Activated CD8-positive, alpha-beta T cell treated with anti-CD3 and anti-CD28 coated beads, Interleukin-2, amount 10 ng/mL, durations not matched to agents 7 days and 5 days (primary cell): Measurements from ENCODE around the gene QRICH2. TPM values are rescaled to one million over a fixed set of nuclear protein-coding genes. Genes with fewer than 3 reads are reported as not detected.
"Not testable (repeated sequence)": the region's sequence is repeated elsewhere in the genome, so short reads cannot be mapped to it uniquely, and the experiment has no call there.

ENCODE experiments used
- ATAC-seq: fragments of 150-1000 bp; cut with Tn5 transposase; one replicate; pipeline ENCODE4 v1.10.0; 2021; ENCODE audit warnings: moderate library complexity
- CTCF ChIA-PET: fragments of 350-600 bp; sonication (Branson Sonifier 250); formaldehyde crosslinking; loops from one replicate; lab custom pipeline; 2021; ENCODE audit warnings: antibody characterized with exemption; lab: Charles Lee
- POLR2A ChIA-PET: fragments of 350-600 bp; sonication (Branson Sonifier 250); formaldehyde crosslinking; loops from one replicate; lab custom pipeline; 2021; ENCODE audit warnings: antibody characterized with exemption; lab: Charles Lee
- DNase-seq: peaks from one replicate; pipeline ENCODE4 v3.0.0-alpha.2; 2020
- H3K27ac Mint-ChIP-seq: one replicate; pipeline ENCODE4 v1.8.0; 2021; ENCODE audit warnings: mild to moderate bottlenecking, mixed read lengths
- H3K27me3 Mint-ChIP-seq: one replicate; pipeline ENCODE4 v1.8.0; 2021; ENCODE audit warnings: low read depth, mixed read lengths
- H3K36me3 Mint-ChIP-seq: one replicate; pipeline ENCODE4 v1.8.0; 2021; ENCODE audit warnings: low read depth, mixed read lengths
- H3K4me1 Mint-ChIP-seq: one replicate; pipeline ENCODE4 v1.8.0; 2021; ENCODE audit warnings: low read depth, mixed read lengths
- H3K4me3 Mint-ChIP-seq: one replicate; pipeline ENCODE4 v1.8.0; 2021; ENCODE audit warnings: mild to moderate bottlenecking, mixed read lengths
- H3K9me3 Mint-ChIP-seq: one replicate; pipeline ENCODE4 v1.8.0; 2022; ENCODE audit warnings: mixed read lengths; ENCODE audit not compliant: insufficient read depth
- total RNA-seq, 2 experiments: library from RNA; stranded (reverse); gene quantifications; one replicate each; pipeline ENCODE4 v1.2.3, GENCODE V29; 2021

Gene QRICH2
- total RNA-seq, 2 experiments from 2014 or later, result 3.7 to 4.8 TPM

DNA sequence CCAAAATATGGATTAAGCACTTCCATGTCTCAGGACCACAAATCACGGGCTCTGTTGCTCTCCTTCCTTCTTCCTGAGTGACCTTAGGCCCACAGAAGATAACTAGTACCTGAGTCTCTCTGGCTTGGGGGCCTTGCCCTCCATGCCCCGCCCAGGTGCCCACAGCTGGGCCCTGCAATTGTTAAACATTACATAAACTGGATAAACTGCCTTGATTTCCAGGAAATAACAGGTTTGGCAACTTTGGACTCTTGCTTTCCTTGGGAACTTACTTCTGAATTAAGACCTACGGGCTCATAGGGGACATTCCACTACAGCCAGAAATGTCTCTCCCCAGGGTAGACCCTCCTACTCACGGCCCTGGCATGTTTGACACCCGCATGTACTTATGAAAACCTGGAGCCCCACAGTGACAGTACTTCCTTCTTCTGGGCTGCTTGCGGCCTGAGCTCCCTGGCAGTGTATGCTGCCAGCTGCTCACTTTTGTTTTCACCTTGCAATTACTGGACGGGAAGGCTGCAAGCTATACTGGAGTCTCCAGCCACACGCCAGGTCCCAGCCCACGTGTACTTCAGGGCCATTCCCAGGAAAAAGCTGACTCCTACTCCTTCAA is 45.2 kb downstream of the QRICH2 start:
- Mint-ChIP-seq H3K27ac (peak overlapping the region; percentile 94), H3K4me1 (peaks cover 46% of the 10 kb centered on the region), H3K4me3 (peak overlapping the region; percentile 68), H3K9me3 (peaks cover 7% of the 10 kb centered on the region), H3K27me3 (no peaks in the 10 kb centered on the region), H3K36me3 (peaks cover 28% of the 10 kb centered on the region)
- DNase-seq, result peak; percentile 58
- POLR2A ChIA-PET, result interaction anchor here (1.7 to 16.8 kb wide), 7 partner anchors 11 to 120 kb away, joined by 4 to 807 read pairs (median 58); partner anchors contain the start of genes FOXJ1 and RNF157
- ATAC-seq, result no peak
- CTCF ChIA-PET, result interaction anchor here (0.6 to 4.5 kb wide), 15 partner anchors 7 to 142 kb away, joined by 3 to 50 read pairs (median 10); partner anchors contain the start of gene RNF157

GRCh38 chr17:76261421-76262215 is 46.5 kb downstream of the QRICH2 start:
- peaks cover 21% of the 10 kb centered on the region for H3K36me3 Mint-ChIP-seq
- H3K4me3 Mint-ChIP-seq, result peak overlapping the region; percentile 15
- H3K27me3 Mint-ChIP-seq, result no peaks in the 10 kb centered on the region
- ChIA-PET POLR2A (interaction anchor here (1.1 to 16.8 kb wide), 7 partner anchors 10 to 118 kb away, joined by 5 to 807 read pairs (median 58); partner anchors contain the start of genes FOXJ1 and RNF157), CTCF (interaction anchor here (0.9 to 4.5 kb wide), 8 partner anchors 10 to 81 kb away, joined by 3 to 50 read pairs (median 7); no protein-coding TSS in a partner anchor)
- peaks cover 47% of the 10 kb centered on the region for H3K4me1 Mint-ChIP-seq
- H3K9me3 Mint-ChIP-seq, result peaks cover 10% of the 10 kb centered on the region
- DNase-seq, result peak; percentile 58
- H3K27ac Mint-ChIP-seq, result peak overlapping the region; percentile 94
- no peak for ATAC-seq

- Mint-ChIP-seq H3K4me3 (no peak overlapping the region), H3K9me3 (peaks cover 12% of the 10 kb centered on the region), H3K4me1 (peaks cover 57% of the 10 kb centered on the region), H3K36me3 (peaks cover 22% of the 10 kb centered on the region), H3K27me3 (no peaks in the 10 kb centered on the region), H3K27ac (peak overlapping the region; percentile 49)
- ChIA-PET CTCF (interaction anchor here (0.8 to 2.4 kb wide), 4 partner anchors 9 to 79 kb away, joined by 3 to 10 read pairs (median 6); no protein-coding TSS in a partner anchor), POLR2A (interaction anchor here (0.7 to 16.8 kb wide), 6 partner anchors 8 to 183 kb away, joined by 3 to 807 read pairs (median 13); partner anchors contain the start of gene RNF157)
- no peak for ATAC-seq
- DNase-seq, result no peak
These were observed 47.4 kb downstream of the QRICH2 start for GRCh38 chr17:76260669-76261068.

DNA sequence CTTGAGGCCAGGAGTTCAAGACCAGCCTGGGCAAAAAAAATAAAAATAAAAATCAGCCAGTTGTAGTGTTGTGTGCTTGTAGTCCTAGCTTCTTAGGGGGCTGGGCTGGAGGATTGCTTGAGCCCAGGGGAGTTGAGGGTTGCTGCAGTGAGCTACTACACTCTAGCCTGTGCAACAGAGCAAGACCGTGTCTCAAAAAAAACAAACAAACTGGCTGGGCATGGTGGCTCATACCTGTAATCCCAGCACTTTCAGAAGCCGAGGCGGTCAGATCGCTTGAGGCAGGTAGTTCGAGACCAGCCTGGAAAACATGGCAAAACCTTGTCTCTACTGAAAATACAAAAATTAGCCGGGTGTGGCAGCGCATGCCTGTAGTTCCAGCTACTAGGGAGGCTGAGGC is 47.9 kb downstream of the QRICH2 start:
- Mint-ChIP-seq H3K27me3 (no peaks in the 10 kb centered on the region), H3K4me3 (no peak overlapping the region), H3K27ac (no peak overlapping the region), H3K9me3 (peaks cover 16% of the 10 kb centered on the region), H3K36me3 (peaks cover 26% of the 10 kb centered on the region), H3K4me1 (peaks cover 61% of the 10 kb centered on the region)
- ChIA-PET POLR2A (interaction anchor here (0.7 to 16.5 kb wide), 5 partner anchors 9 to 183 kb away, joined by 3 to 807 read pairs (median 5); partner anchors contain the start of gene RNF157), CTCF (interaction anchor here (0.8 to 2.2 kb wide), 3 partner anchors 9 to 79 kb away, joined by 3 to 8 read pairs (median 5); no protein-coding TSS in a partner anchor)
- DNase-seq (no peak), ATAC-seq (no peak)

DNA sequence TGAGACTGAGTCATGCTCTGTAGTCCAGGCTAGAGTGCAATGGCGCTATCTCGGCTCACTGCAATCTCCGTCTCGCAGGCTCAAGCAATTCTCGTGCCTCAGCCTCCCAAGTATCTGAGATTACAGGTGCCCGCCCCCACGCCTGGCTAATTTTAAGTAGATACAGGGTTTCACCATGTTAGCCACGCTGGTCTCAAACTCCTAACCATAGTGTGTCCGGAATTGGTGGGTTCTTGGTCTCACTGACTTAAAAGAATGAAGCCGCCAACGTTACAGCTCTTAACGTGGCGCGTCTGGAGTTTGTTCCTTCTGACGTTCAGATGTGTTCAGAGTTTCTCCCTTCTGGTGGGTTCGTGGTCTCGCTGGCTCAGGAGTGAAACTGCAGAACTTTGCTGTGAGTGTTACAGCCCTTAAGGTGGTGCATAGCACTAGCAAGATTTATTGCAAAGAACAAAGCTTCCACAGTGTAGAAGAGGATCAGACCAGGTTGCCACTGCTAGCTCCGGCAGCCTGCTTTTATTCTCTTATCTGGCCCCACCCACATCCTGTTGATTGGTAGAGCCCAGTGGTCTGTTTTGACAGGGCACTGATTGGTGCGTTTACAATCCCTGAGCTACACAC is 51.5 kb downstream of the QRICH2 start:
- Mint-ChIP-seq H3K4me1 (peaks cover 61% of the 10 kb centered on the region), H3K9me3 (peaks cover 16% of the 10 kb centered on the region), H3K36me3 (peaks cover 36% of the 10 kb centered on the region), H3K27ac (peak overlapping the region; percentile 90), H3K4me3 (peak overlapping the region; percentile 69)
- ChIA-PET CTCF (interaction anchor here (0.9 to 3.1 kb wide), 12 partner anchors 8 to 137 kb away, joined by 3 to 24 read pairs (median 5); partner anchors contain the start of gene UBALD2), POLR2A (interaction anchor here (0.6 to 17.8 kb wide), 20 partner anchors 11 to 135 kb away, joined by 3 to 807 read pairs (median 6); partner anchors contain the start of genes FOXJ1 and UBALD2)
- H3K27me3 Mint-ChIP-seq, result not testable (repeated sequence)
- ATAC-seq (peak; percentile 79), DNase-seq (peak; percentile 81)

- DNase-seq (no peak), ATAC-seq (no peak)
- Mint-ChIP-seq H3K36me3 (peaks cover 36% of the 10 kb centered on the region), H3K27me3 (no peaks in the 10 kb centered on the region), H3K9me3 (peaks cover 16% of the 10 kb centered on the region), H3K4me3 (peak overlapping the region; percentile 69), H3K27ac (peak overlapping the region; percentile 90), H3K4me1 (peaks cover 63% of the 10 kb centered on the region)
- ChIA-PET POLR2A (interaction anchor here (0.8 to 17.8 kb wide), 18 partner anchors 10 to 129 kb away, joined by 3 to 807 read pairs (median 8); partner anchors contain the start of genes FOXJ1 and UBALD2), CTCF (interaction anchor here (0.9 to 3.1 kb wide), 11 partner anchors 9 to 136 kb away, joined by 3 to 24 read pairs (median 5); partner anchors contain the start of gene UBALD2)
These were observed 52.2 kb downstream of the QRICH2 start for GRCh38 chr17:76255801-76256429.

DNA sequence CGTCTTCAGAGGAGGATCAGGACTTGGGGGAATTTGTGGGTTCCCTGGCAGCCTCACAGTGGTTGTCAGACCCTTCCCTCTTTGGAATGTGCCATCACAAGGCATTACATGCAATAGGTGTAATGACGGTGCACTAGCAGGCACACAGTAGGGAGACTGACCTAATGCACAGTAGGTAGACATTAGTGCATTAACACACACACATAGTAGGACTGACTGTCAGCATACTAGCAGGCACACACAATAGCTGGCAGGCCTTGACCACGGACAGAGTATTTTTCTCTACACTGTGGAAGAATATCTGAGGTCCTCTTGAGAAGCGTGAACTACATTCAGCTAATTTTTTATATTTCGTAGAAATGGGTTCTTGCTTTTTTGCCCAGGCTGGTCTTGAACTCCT is 53.8 kb downstream of the QRICH2 start:
- H3K27ac Mint-ChIP-seq, result peak overlapping the region; percentile 26
- H3K36me3 Mint-ChIP-seq, result peaks cover 29% of the 10 kb centered on the region
- ChIA-PET CTCF (interaction anchor here (0.9 to 3.1 kb wide), 6 partner anchors 7 to 74 kb away, joined by 3 to 24 read pairs (median 6); partner anchors contain the start of gene UBALD2), POLR2A (interaction anchor here (0.8 to 17.8 kb wide), 4 partner anchors 9 to 62 kb away, joined by 3 to 807 read pairs (median 77); partner anchors contain the start of gene UBALD2)
- peaks cover 16% of the 10 kb centered on the region for H3K9me3 Mint-ChIP-seq
- peaks cover 65% of the 10 kb centered on the region for H3K4me1 Mint-ChIP-seq
- no peak overlapping the region for H3K4me3 Mint-ChIP-seq
- ATAC-seq, result no peak
- DNase-seq, result no peak
- no peaks in the 10 kb centered on the region for H3K27me3 Mint-ChIP-seq

DNA sequence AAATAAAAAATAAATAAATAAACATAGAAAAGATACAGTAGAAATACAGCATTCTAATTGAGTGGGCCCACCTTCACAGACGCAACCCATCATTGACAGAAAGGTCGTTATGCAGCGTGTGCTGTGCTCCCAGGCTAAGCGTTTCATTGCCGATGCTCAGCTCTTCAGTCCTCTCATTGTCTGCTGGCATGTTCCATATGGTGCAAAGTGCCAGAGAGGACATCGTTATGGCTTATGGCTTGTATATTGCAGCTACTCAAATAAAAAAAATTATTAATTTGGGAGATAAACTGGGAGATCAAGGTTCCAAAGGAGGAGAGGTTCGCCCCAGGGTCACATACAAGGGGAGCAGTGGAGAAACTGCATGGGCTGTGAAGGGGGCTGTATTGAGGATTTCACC is 54.2 kb downstream of the QRICH2 start:
- peak overlapping the region; percentile 26 for H3K27ac Mint-ChIP-seq
- DNase-seq (no peak), ATAC-seq (no peak)
- peaks cover 16% of the 10 kb centered on the region for H3K9me3 Mint-ChIP-seq
- H3K27me3 Mint-ChIP-seq, result no peaks in the 10 kb centered on the region
- CTCF ChIA-PET, result interaction anchor here (1.4 to 1.8 kb wide), 3 partner anchors 9 to 74 kb away, joined by 4 to 7 read pairs (median 5); no protein-coding TSS in a partner anchor
- no peak overlapping the region for H3K4me3 Mint-ChIP-seq
- peaks cover 28% of the 10 kb centered on the region for H3K36me3 Mint-ChIP-seq
- H3K4me1 Mint-ChIP-seq, result peaks cover 69% of the 10 kb centered on the region
- POLR2A ChIA-PET, result interaction anchor here (3.9 to 17.8 kb wide), 3 partner anchors 8 to 62 kb away, joined by 49 to 807 read pairs (median 105); partner anchors contain the start of gene UBALD2

DNA sequence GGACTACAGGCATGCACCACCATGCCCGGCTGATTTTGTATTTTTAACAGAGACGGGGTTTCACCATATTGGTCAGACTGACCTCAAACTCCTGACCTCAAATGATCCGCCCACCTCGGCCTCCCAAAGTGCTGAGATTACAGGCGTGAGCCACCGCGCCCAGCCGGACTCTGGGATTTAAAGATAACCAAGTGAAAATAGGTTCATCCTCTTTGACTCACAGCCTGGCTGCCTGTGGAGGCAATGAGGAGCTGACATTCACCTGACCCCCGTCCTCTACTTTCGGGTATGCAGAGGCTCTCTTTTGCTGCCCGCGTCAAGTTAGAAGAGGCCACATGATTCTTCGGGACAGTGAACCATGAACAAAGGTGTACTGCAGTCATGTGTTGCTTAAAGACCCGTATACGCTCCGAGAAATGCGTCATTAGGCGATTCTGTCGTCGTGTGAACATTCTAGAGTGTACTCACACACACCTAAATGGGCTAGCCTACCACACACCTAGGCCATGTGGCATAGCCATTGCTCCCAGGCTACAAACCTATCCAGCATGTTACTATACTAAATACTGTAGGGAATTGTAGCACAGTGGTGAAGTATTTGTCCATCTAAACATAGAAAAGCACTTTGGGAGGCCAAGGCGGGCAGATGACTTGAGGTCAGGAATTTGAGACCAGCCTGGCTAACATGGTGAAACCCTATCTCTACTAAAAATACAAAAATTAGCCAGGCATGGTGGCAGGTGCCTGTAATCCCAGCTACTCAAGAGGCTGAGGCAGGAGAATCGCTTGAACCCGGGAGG is 54.9 kb downstream of the QRICH2 start:
- not testable (repeated sequence) for DNase-seq
- CTCF ChIA-PET, result interaction anchor here (1.4 to 1.8 kb wide), 2 partner anchors 8 to 73 kb away, joined by 4 to 7 read pairs; no protein-coding TSS in a partner anchor

More for the DNA sequence above, 54.9 kb downstream of the QRICH2 start:
- not testable (repeated sequence) for H3K27me3 Mint-ChIP-seq, H3K9me3 Mint-ChIP-seq, ATAC-seq
- Mint-ChIP-seq H3K4me3 (peak overlapping the region; percentile 77), H3K36me3 (peaks cover 28% of the 10 kb centered on the region), H3K27ac (peak overlapping the region; percentile 96), H3K4me1 (peaks cover 69% of the 10 kb centered on the region)
- POLR2A ChIA-PET, result interaction anchor here (3.9 to 17.8 kb wide), 2 partner anchors 15 to 61 kb away, joined by 49 to 807 read pairs; partner anchors contain the start of gene UBALD2
